ENCODE results near the gene MRPS17.
A peak's percentile ranks its signal among the peaks of the same experiment; 100 is the strongest.
"Not testable (repeated sequence)": the region's sequence is repeated elsewhere in the genome, so short reads cannot be mapped to it uniquely, and the experiment has no call there.

Gene MRPS17

GRCh38 chr7:55951637-55952351, at the start of gene MRPS17:
Gene MRPS17, plus strand, starts transcription at chr7:55951877. Its CDS starts 1,319 bp downstream, at chr7:55953196.
- H3K27ac ChIP-seq (ENCODE audit: low read depth, low read length): peak within 1 kb of the TSS; percentile 81
- H3K9me3 ChIP-seq (ENCODE audit: control insufficient read depth in 5 of 5, low read length in 5 of 5): no peaks in the 10 kb centered on the region
- H3K4me3 ChIP-seq (ENCODE audit: low read depth in 1 of 5, low read length in 5 of 5): peak within 1 kb of the TSS; percentile 88 to 96 (median 96)
- H3K27me3 ChIP-seq (ENCODE audit: control insufficient read depth in 5 of 5, insufficient read depth in 4 of 5, low read length in 5 of 5): no peaks in the 10 kb centered on the region
- peak within 1 kb of the TSS; percentile 87 to 98 (median 96) for H3K9ac ChIP-seq (ENCODE audit: low read length in 5 of 5)
- peaks cover 6 to 26% (median 15%) of the 10 kb centered on the region in 5 donors for H3K36me3 ChIP-seq (ENCODE audit: control insufficient read depth in 5 of 5, insufficient read depth in 5 of 5, low read length in 5 of 5)
- H3K4me1 ChIP-seq (ENCODE audit: control insufficient read depth in 5 of 5, insufficient read depth in 5 of 5, low read length in 5 of 5): peaks cover 3 to 9% (median 7%) of the 10 kb centered on the region in 5 donors

GRCh38 chr7:55903985-55904759, 47.5 kb upstream of the MRPS17 start:
- H3K36me3 ChIP-seq (ENCODE audit: control insufficient read depth in 5 of 5, insufficient read depth in 5 of 5, low read length in 5 of 5): peaks cover 0 to 10% (median 8%) of the 10 kb centered on the region in 5 donors
- H3K9ac ChIP-seq (ENCODE audit: low read length in 5 of 5): no peak overlapping the region
- H3K9me3 ChIP-seq (ENCODE audit: control insufficient read depth in 5 of 5, low read length in 5 of 5): peaks cover 0 to 5% (median 0%) of the 10 kb centered on the region in 5 donors
- no peak overlapping the region for H3K27ac ChIP-seq (ENCODE audit: low read depth, low read length)
- no peaks in the 10 kb centered on the region for H3K4me1 ChIP-seq (ENCODE audit: control insufficient read depth in 5 of 5, insufficient read depth in 5 of 5, low read length in 5 of 5)
- H3K27me3 ChIP-seq (ENCODE audit: control insufficient read depth in 5 of 5, insufficient read depth in 4 of 5, low read length in 5 of 5): no peaks in the 10 kb centered on the region
- H3K4me3 ChIP-seq (ENCODE audit: low read depth in 1 of 5, low read length in 5 of 5): no peak overlapping the region

GRCh38 chr7:55912748-55913158, 38.9 kb upstream of the MRPS17 start:
- Histone ChIP-seq H3K9me3 (ENCODE audit: control insufficient read depth in 5 of 5, low read length in 5 of 5) (peaks cover 0 to under 1% (median 0%) of the 10 kb centered on the region in 5 donors), H3K9ac (ENCODE audit: low read length in 5 of 5) (no peak overlapping the region), H3K4me1 (ENCODE audit: control insufficient read depth in 5 of 5, insufficient read depth in 5 of 5, low read length in 5 of 5) (no peaks in the 10 kb centered on the region), H3K27me3 (ENCODE audit: control insufficient read depth in 5 of 5, insufficient read depth in 4 of 5, low read length in 5 of 5) (no peaks in the 10 kb centered on the region), H3K27ac (ENCODE audit: low read depth, low read length) (no peak overlapping the region), H3K4me3 (ENCODE audit: low read depth in 1 of 5, low read length in 5 of 5) (no peak overlapping the region), H3K36me3 (ENCODE audit: control insufficient read depth in 5 of 5, insufficient read depth in 5 of 5, low read length in 5 of 5) (peaks cover 11 to 22% (median 18%) of the 10 kb centered on the region in 5 donors)

- H3K27me3 ChIP-seq (ENCODE audit: control insufficient read depth in 5 of 5, insufficient read depth in 4 of 5, low read length in 5 of 5): no peaks in the 10 kb centered on the region
- peaks cover 5 to 13% (median 12%) of the 10 kb centered on the region in 5 donors for H3K36me3 ChIP-seq (ENCODE audit: control insufficient read depth in 5 of 5, insufficient read depth in 5 of 5, low read length in 5 of 5)
- no peaks in the 10 kb centered on the region for H3K9me3 ChIP-seq (ENCODE audit: control insufficient read depth in 5 of 5, low read length in 5 of 5)
- no peak overlapping the region for H3K27ac ChIP-seq (ENCODE audit: low read depth, low read length)
- H3K4me3 ChIP-seq (ENCODE audit: low read depth in 1 of 5, low read length in 5 of 5): no peak overlapping the region
- no peaks in the 10 kb centered on the region for H3K4me1 ChIP-seq (ENCODE audit: control insufficient read depth in 5 of 5, insufficient read depth in 5 of 5, low read length in 5 of 5)
- no peak overlapping the region for H3K9ac ChIP-seq (ENCODE audit: low read length in 5 of 5)
These were observed 33.9 kb upstream of the MRPS17 start for GRCh38 chr7:55917771-55918170.

- Histone ChIP-seq H3K36me3 (ENCODE audit: control insufficient read depth in 5 of 5, insufficient read depth in 5 of 5, low read length in 5 of 5) (peaks cover 8 to 17% (median 12%) of the 10 kb centered on the region in 5 donors), H3K9ac (ENCODE audit: low read length in 5 of 5) (no peak overlapping the region), H3K27me3 (ENCODE audit: control insufficient read depth in 5 of 5, insufficient read depth in 4 of 5, low read length in 5 of 5) (no peaks in the 10 kb centered on the region), H3K9me3 (ENCODE audit: control insufficient read depth in 5 of 5, low read length in 5 of 5) (peaks cover 0 to 15% (median 8%) of the 10 kb centered on the region in 5 donors), H3K4me3 (ENCODE audit: low read depth in 1 of 5, low read length in 5 of 5) (no peak overlapping the region), H3K27ac (ENCODE audit: low read depth, low read length) (no peak overlapping the region), H3K4me1 (ENCODE audit: control insufficient read depth in 5 of 5, insufficient read depth in 5 of 5, low read length in 5 of 5) (no peaks in the 10 kb centered on the region)
These were observed 23.5 kb upstream of the MRPS17 start for GRCh38 chr7:55928006-55928767.

- H3K9me3 ChIP-seq (ENCODE audit: control insufficient read depth in 5 of 5, low read length in 5 of 5): peaks cover 0 to 28% (median 23%) of the 10 kb centered on the region in 5 donors
- no peak overlapping the region for H3K9ac ChIP-seq (ENCODE audit: low read length in 5 of 5)
- no peak overlapping the region for H3K4me3 ChIP-seq (ENCODE audit: low read depth in 1 of 5, low read length in 5 of 5)
- no peaks in the 10 kb centered on the region for H3K27me3 ChIP-seq (ENCODE audit: control insufficient read depth in 5 of 5, insufficient read depth in 4 of 5, low read length in 5 of 5)
- no peak overlapping the region for H3K27ac ChIP-seq (ENCODE audit: low read depth, low read length)
- H3K36me3 ChIP-seq (ENCODE audit: control insufficient read depth in 5 of 5, insufficient read depth in 5 of 5, low read length in 5 of 5): peaks cover 0 to 7% (median 2%) of the 10 kb centered on the region in 5 donors
- no peaks in the 10 kb centered on the region for H3K4me1 ChIP-seq (ENCODE audit: control insufficient read depth in 5 of 5, insufficient read depth in 5 of 5, low read length in 5 of 5)
These were observed 20.1 kb upstream of the MRPS17 start for GRCh38 chr7:55931421-55932151.

- peaks cover 0 to 12% (median 0%) of the 10 kb centered on the region in 5 donors for H3K36me3 ChIP-seq (ENCODE audit: control insufficient read depth in 5 of 5, insufficient read depth in 5 of 5, low read length in 5 of 5)
- H3K9me3 ChIP-seq (ENCODE audit: control insufficient read depth in 5 of 5, low read length in 5 of 5): peaks cover 14 to 53% (median 44%) of the 10 kb centered on the region in 5 donors
- peak overlapping the region in 2 of 5 donors; percentile 3 to 41 for H3K4me3 ChIP-seq (ENCODE audit: low read depth in 1 of 5, low read length in 5 of 5)
- no peak overlapping the region for H3K9ac ChIP-seq (ENCODE audit: low read length in 5 of 5)
- no peaks in the 10 kb centered on the region for H3K4me1 ChIP-seq (ENCODE audit: control insufficient read depth in 5 of 5, insufficient read depth in 5 of 5, low read length in 5 of 5)
- H3K27ac ChIP-seq (ENCODE audit: low read depth, low read length): no peak overlapping the region
- no peaks in the 10 kb centered on the region for H3K27me3 ChIP-seq (ENCODE audit: control insufficient read depth in 5 of 5, insufficient read depth in 4 of 5, low read length in 5 of 5)
These were observed 12.1 kb upstream of the MRPS17 start for GRCh38 chr7:55939514-55940123.

GRCh38 chr7:55946545-55946944, 5.1 kb upstream of the MRPS17 start:
- Histone ChIP-seq H3K36me3 (ENCODE audit: control insufficient read depth in 5 of 5, insufficient read depth in 5 of 5, low read length in 5 of 5) (no peaks in the 10 kb centered on the region), H3K4me3 (ENCODE audit: low read depth in 1 of 5, low read length in 5 of 5) (no peak overlapping the region), H3K9ac (ENCODE audit: low read length in 5 of 5) (no peak overlapping the region), H3K27me3 (ENCODE audit: control insufficient read depth in 5 of 5, insufficient read depth in 4 of 5, low read length in 5 of 5) (no peaks in the 10 kb centered on the region), H3K27ac (ENCODE audit: low read depth, low read length) (no peak overlapping the region), H3K4me1 (ENCODE audit: control insufficient read depth in 5 of 5, insufficient read depth in 5 of 5, low read length in 5 of 5) (no peaks in the 10 kb centered on the region), H3K9me3 (ENCODE audit: control insufficient read depth in 5 of 5, low read length in 5 of 5) (peaks cover 0 to 20% (median 4%) of the 10 kb centered on the region in 5 donors)

GRCh38 chr7:55952352-55952671, 635 bp downstream of the MRPS17 start:
- H3K9me3 ChIP-seq (ENCODE audit: control insufficient read depth in 5 of 5, low read length in 5 of 5); H3K4me1 ChIP-seq (ENCODE audit: control insufficient read depth in 5 of 5, insufficient read depth in 5 of 5, low read length in 5 of 5); H3K27me3 ChIP-seq (ENCODE audit: control insufficient read depth in 5 of 5, insufficient read depth in 4 of 5, low read length in 5 of 5): not testable (repeated sequence)
- Histone ChIP-seq H3K4me3 (ENCODE audit: low read depth in 1 of 5, low read length in 5 of 5) (peak overlapping the region; percentile 88 to 96 (median 96)), H3K27ac (ENCODE audit: low read depth, low read length) (peak overlapping the region; percentile 81), H3K9ac (ENCODE audit: low read length in 5 of 5) (peak overlapping the region; percentile 87 to 98 (median 96)), H3K36me3 (ENCODE audit: control insufficient read depth in 5 of 5, insufficient read depth in 5 of 5, low read length in 5 of 5) (peaks cover 6 to 26% (median 15%) of the 10 kb centered on the region in 5 donors)

Data from subcutaneous abdominal adipose tissue (tissue), 5 donors.